PC-9 (cell line): Measurements from ENCODE around the gene C6orf58.

Experiments used
- CTCF ChIP-seq: fragments of 200-600 bp; sonication (generic); conservative IDR thresholded peaks from 2 replicates; pipeline ENCODE4 v1.6.1; 2017; ENCODE audit warnings: mixed run types, antibody characterized with exemption, mild to moderate bottlenecking, moderate library complexity
- EZH2 ChIP-seq: fragments of 200-600 bp; sonication (generic); IDR thresholded peaks from 2 replicates; pipeline ENCODE4 v1.8.0; 2017; ENCODE audit warnings: antibody characterized with exemption, low read depth

- TF ChIP-seq CTCF (no peak), EZH2 (no peak)
These were observed 4.6 kb downstream of the C6orf58 start for GRCh38 chr6:127581576-127581975.
